ENCODE measurements around the gene ARHGAP26.

DNA sequence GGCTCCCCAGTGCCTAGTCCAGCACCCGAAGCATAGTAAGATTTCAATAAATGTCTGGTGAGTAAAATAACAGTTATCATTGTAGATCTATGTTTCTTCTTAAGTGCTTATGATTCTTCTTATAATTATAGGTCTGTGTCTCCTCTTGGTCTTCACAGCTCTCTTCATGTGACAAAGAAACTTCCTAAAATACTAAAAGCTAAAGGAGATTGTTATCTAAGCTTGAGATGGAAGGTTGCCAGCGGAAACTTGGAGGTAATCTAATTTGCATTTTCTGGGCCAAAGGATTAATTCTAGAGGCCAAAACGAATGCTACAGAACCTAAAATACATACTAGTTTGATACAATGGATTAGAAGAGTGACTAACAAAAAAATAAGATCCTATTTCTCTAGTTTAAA, 13.6 kb upstream of the ARHGAP26 start:
- TF ChIP-seq RAD21 (IDR thresholded peaks at IDR 0.05; ENCODE audit: low read length) (no peak), POLR2A (IDR thresholded peaks at IDR 0.05; ENCODE audit: low read depth, low read length) (no peak), RFX5 (IDR thresholded peaks at IDR 0.05; ENCODE audit: low read depth, low read length) (no peak), CTCF (conservative IDR thresholded peaks at IDR 0.05; ENCODE audit: low read depth, low read length) (no peak), CEBPB (IDR thresholded peaks at IDR 0.05; ENCODE audit: low read depth, low read length) (no peak), MAFK (IDR thresholded peaks at IDR 0.05; ENCODE audit: low read depth, low read length) (no peak), MXI1 (IDR thresholded peaks at IDR 0.05; ENCODE audit: borderline replicate concordance, low read depth, low read length) (no peak), CHD1 (IDR thresholded peaks at IDR 0.05; ENCODE audit: low read depth, low read length) (no peak), SMC3 (IDR thresholded peaks at IDR 0.05; ENCODE audit: low read depth, low read length) (no peak), FOS (IDR thresholded peaks at IDR 0.05; ENCODE audit: low read depth, low read length) (no peak), NFE2L2 (IDR thresholded peaks at IDR 0.05; ENCODE audit: low read depth, low read length) (no peak)
- TF ChIP-seq, protein P1, sequence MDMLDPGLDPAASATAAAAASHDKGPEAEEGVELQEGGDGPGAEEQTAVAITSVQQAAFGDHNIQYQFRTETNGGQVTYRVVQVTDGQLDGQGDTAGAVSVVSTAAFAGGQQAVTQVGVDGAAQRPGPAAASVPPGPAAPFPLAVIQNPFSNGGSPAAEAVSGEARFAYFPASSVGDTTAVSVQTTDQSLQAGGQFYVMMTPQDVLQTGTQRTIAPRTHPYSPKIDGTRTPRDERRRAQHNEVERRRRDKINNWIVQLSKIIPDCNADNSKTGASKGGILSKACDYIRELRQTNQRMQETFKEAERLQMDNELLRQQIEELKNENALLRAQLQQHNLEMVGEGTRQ (IDR thresholded peaks at IDR 0.05; ENCODE audit: low read depth, low read length), result no peak
- TF ChIP-seq, protein P2, sequence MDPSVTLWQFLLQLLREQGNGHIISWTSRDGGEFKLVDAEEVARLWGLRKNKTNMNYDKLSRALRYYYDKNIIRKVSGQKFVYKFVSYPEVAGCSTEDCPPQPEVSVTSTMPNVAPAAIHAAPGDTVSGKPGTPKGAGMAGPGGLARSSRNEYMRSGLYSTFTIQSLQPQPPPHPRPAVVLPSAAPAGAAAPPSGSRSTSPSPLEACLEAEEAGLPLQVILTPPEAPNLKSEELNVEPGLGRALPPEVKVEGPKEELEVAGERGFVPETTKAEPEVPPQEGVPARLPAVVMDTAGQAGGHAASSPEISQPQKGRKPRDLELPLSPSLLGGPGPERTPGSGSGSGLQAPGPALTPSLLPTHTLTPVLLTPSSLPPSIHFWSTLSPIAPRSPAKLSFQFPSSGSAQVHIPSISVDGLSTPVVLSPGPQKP (IDR thresholded peaks at IDR 0.05; ENCODE audit: borderline replicate concordance, low read depth, low read length), result no peak
